Ishikawa (cell line): ENCODE measurements around the gene HTD2.

Source experiments
- CEBPB ChIP-seq: IDR thresholded peaks from 2 replicates; pipeline ENCODE4 v1.6.1; 2012
- CREB1 ChIP-seq: IDR thresholded peaks from 2 replicates; pipeline ENCODE4 v1.6.1; 2012; ENCODE audit warnings: low read depth
- EGR1 ChIP-seq: IDR thresholded peaks from 2 replicates; pipeline ENCODE4 v1.6.1; 2012
- EP300 ChIP-seq: IDR thresholded peaks from 2 replicates; pipeline ENCODE4 v1.6.1; 2012; ENCODE audit warnings: borderline replicate concordance
- FOXM1 ChIP-seq: IDR thresholded peaks from 2 replicates; pipeline ENCODE4 v1.6.1; 2012; ENCODE audit warnings: low read depth, borderline replicate concordance
- NFIC ChIP-seq: IDR thresholded peaks from 2 replicates; pipeline ENCODE4 v1.6.1; 2012
- RAD21 ChIP-seq: IDR thresholded peaks from 2 replicates; pipeline ENCODE4 v1.6.1; 2012; ENCODE audit warnings: low read depth
- TAF1 ChIP-seq: IDR thresholded peaks from 2 replicates; pipeline ENCODE4 v1.6.1; 2012; ENCODE audit warnings: low read depth, mild to moderate bottlenecking
- TCF12 ChIP-seq: IDR thresholded peaks from 2 replicates; pipeline ENCODE4 v1.6.1; 2012; ENCODE audit warnings: low read depth
- TEAD4 ChIP-seq: IDR thresholded peaks from 2 replicates; pipeline ENCODE4 v1.6.1; 2012
- YY1 ChIP-seq: IDR thresholded peaks from 2 replicates; pipeline ENCODE4 v1.6.1; 2012; ENCODE audit warnings: low read depth
- ZBTB7A ChIP-seq: IDR thresholded peaks from 2 replicates; pipeline ENCODE4 v1.6.1; 2012; ENCODE audit warnings: low read depth
- TF ChIP-seq, protein P1 (sequence below): IDR thresholded peaks from 2 replicates; pipeline ENCODE4 v1.6.1; 2012
- TF ChIP-seq, protein P2 (sequence below): IDR thresholded peaks from 2 replicates; pipeline ENCODE4 v1.6.1; 2012
- TF ChIP-seq, protein P3 (sequence below): IDR thresholded peaks from 2 replicates; pipeline ENCODE4 v1.6.1; 2012; ENCODE audit warnings: low read depth, mild to moderate bottlenecking

HTD2 gene

DNA sequence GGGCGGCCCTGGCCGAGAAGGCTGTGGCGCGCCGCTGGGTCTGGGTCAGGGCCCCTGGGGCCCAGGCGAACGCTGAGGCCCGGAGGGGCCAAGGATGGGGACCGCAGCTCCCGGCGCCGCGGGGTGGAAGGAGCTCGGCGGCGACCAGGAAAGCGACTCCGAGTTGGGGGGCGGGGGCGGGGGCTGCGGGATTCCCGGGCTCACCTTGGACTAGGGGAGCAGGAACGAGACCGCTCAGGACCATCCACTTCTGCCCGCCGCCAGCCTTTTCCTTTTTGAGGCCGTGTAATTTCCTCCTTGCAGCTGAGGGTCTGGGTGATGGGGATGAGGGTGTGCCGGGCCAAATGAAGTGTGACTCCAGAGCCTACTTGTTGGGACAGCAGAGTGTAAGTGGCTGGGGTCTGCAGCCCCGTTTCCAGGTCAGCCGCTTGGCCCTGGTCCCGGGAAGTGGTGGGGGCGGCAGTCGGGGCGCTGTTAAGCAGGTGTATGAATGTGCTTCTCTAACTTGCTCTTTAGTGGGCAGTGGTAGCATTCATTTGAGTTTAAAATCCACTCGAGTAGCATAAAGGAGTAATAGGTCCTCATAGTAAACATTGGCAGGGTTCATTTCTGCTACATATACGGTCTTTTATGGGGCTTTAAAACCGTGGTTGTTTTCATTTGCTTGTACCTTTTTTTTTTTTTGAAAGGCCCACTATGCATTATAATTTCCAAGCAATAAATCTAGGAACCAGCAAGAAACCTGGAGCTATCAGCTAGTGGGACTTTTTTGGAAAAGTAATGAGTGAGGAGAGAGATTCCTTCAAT is 27.1 kb downstream of the HTD2 start:
- TF ChIP-seq ZBTB7A (peak; percentile 59), RAD21 (peak; percentile 42; the same call in 1 of the 2 replicates), EP300 (no peak)

DNA sequence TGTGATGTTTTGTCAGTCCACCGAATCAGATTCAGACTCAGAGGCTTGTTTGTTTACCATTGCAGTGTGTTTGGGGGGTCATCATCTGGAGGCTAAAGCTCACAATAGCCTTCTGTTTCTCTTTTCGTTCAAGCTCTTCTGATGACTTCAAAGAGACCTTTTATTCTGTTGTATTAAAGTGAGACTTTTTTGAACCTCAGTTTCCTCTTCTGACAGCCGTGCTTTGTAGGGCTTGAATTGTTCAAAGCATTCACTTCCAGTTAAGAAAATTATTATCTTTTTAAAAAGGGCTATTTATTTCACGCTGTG is 27.6 kb downstream of the HTD2 start:
- TF ChIP-seq TCF12 = no peak
- no peak for TF ChIP-seq RAD21
- no peak for TF ChIP-seq FOXM1
- TF ChIP-seq EGR1 = no peak
- TF ChIP-seq TEAD4 = no peak

DNA sequence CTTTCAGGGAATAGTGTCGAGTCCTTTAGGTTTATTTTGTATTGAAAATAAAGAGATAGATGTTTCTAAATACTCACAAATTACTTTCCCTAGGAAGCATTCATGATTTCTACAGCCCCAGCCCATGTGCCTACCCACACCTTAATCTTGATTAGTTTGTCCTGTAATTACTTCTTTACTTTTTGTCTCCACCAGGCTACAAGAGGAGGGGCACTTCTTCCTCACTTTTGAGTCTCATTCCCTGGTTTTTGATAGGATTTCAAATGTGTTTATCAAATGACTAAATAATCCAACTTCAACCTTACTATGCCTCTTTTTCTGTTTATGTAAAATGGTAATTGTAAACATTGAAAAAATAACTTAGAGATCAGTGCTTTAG is 28.2 kb downstream of the HTD2 start:
- TF ChIP-seq TCF12 (no peak), NFIC (no peak), EP300 (no peak), ZBTB7A (no peak), EGR1 (no peak), FOXM1 (no peak), RAD21 (no peak), TEAD4 (no peak), YY1 (no peak), CEBPB (no peak), CREB1 (no peak), TAF1 (no peak)
- TF ChIP-seq, protein P1, sequence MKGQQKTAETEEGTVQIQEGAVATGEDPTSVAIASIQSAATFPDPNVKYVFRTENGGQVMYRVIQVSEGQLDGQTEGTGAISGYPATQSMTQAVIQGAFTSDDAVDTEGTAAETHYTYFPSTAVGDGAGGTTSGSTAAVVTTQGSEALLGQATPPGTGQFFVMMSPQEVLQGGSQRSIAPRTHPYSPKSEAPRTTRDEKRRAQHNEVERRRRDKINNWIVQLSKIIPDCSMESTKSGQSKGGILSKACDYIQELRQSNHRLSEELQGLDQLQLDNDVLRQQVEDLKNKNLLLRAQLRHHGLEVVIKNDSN = no peak
- TF ChIP-seq, protein P2, sequence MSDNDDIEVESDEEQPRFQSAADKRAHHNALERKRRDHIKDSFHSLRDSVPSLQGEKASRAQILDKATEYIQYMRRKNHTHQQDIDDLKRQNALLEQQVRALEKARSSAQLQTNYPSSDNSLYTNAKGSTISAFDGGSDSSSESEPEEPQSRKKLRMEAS = no peak
- TF ChIP-seq, protein P3, sequence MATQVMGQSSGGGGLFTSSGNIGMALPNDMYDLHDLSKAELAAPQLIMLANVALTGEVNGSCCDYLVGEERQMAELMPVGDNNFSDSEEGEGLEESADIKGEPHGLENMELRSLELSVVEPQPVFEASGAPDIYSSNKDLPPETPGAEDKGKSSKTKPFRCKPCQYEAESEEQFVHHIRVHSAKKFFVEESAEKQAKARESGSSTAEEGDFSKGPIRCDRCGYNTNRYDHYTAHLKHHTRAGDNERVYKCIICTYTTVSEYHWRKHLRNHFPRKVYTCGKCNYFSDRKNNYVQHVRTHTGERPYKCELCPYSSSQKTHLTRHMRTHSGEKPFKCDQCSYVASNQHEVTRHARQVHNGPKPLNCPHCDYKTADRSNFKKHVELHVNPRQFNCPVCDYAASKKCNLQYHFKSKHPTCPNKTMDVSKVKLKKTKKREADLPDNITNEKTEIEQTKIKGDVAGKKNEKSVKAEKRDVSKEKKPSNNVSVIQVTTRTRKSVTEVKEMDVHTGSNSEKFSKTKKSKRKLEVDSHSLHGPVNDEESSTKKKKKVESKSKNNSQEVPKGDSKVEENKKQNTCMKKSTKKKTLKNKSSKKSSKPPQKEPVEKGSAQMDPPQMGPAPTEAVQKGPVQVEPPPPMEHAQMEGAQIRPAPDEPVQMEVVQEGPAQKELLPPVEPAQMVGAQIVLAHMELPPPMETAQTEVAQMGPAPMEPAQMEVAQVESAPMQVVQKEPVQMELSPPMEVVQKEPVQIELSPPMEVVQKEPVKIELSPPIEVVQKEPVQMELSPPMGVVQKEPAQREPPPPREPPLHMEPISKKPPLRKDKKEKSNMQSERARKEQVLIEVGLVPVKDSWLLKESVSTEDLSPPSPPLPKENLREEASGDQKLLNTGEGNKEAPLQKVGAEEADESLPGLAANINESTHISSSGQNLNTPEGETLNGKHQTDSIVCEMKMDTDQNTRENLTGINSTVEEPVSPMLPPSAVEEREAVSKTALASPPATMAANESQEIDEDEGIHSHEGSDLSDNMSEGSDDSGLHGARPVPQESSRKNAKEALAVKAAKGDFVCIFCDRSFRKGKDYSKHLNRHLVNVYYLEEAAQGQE = no peak

DNA sequence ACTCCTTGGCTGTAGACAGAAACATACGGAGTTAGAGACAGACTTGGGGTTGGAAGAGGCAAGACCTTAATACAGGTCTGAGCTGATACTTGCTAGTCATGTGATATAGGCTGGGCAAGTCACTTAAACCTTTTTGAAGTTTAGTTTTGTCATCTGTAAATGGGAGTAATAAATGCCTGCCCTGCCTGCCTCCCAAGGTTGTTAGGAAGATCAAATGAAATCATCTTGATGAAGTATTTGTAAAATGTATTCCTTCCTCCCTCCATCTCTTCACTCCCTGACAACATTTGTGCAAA is 29.3 kb downstream of the HTD2 start:
- TF ChIP-seq RAD21 (no peak), FOXM1 (no peak), TCF12 (no peak), YY1 (no peak), CREB1 (no peak), TAF1 (no peak), ZBTB7A (no peak), EGR1 (no peak), NFIC (no peak)
- TF ChIP-seq, protein P3 = no peak
- TF ChIP-seq, protein P2 = no peak
- TF ChIP-seq, protein P1 = no peak

DNA sequence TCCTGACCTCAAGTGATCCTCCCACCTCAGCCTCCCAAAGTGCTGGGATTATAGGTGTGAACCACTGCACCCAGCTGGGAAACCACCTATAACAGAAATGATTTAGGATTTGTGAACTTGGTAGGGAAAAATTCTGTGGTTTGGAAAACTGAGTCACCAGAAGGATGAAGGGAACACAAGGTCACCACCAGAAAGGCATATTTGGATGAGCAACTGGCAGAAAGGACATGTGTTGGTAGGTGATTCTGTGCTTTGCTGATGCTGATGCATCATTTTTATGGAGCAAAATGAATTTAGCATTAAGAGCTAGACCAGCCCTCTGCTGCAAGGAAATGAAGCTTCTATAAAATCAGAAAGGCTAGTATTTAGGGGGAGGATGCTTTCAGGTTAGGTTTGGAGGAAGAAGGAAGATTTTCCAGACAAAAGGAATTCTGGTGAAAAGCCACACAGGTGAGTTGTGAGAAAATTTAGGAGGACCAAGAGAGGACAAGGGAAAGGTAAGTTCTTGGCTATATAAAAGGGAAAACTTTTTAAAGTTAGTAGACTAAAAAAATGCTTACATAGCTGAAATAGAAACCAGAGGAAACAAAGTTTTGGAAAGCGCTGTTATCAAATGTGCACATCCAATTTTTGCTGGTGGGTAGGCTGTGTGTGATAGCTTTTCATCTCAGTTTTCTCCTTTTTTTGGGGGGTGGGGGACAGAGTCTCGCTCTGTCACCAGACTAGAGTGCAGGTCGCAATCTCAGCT is 30.0 kb downstream of the HTD2 start:
- TF ChIP-seq CEBPB = no peak
- TF ChIP-seq, protein P1 = no peak
- no peak for TF ChIP-seq FOXM1
- no peak for TF ChIP-seq TAF1
- TF ChIP-seq ZBTB7A = no peak
- no peak for TF ChIP-seq CREB1
- TF ChIP-seq NFIC = no peak
- no peak for TF ChIP-seq EGR1
- TF ChIP-seq RAD21 = no peak
- TF ChIP-seq, protein P3 = no peak
- TF ChIP-seq, protein P2 = no peak
- no peak for TF ChIP-seq EP300
- TF ChIP-seq TEAD4 = no peak
